Superior temporal gyrus (tissue), 1 donor: ENCODE results near the gene DTNA.

Experiments
- DNase-seq: peaks from one replicate; pipeline ENCODE4 v3.0.0-alpha.2; 2016; ENCODE audit errors: extremely low spot score

DTNA gene

GRCh38 chr18:34857320-34857719 lies 147.2 kb downstream of the DTNA start:
- no peak for DNase-seq

GRCh38 chr18:34858188-34858587 lies 148.1 kb downstream of the DTNA start:
- DNase-seq, result no peak

- DNase-seq, result no peak
Observed at GRCh38 chr18:34859496-34859895, 149.4 kb downstream of the DTNA start.

- DNase-seq, result no peak
Observed at GRCh38 chr18:34862561-34862960, 152.5 kb downstream of the DTNA start.

- no peak for DNase-seq
Observed at GRCh38 chr18:34863702-34864101, 153.6 kb downstream of the DTNA start.

GRCh38 chr18:34864836-34865497 lies 154.9 kb downstream of the DTNA start:
- no peak for DNase-seq

- DNase-seq, result no peak
Observed at GRCh38 chr18:34866310-34866709, 156.2 kb downstream of the DTNA start.

- DNase-seq, result no peak
Observed at GRCh38 chr18:34866739-34867138, 156.6 kb downstream of the DTNA start.

GRCh38 chr18:34867520-34867919 lies 157.4 kb downstream of the DTNA start:
- no peak for DNase-seq

GRCh38 chr18:34870555-34871310 lies 160.6 kb downstream of the DTNA start:
- no peak for DNase-seq

GRCh38 chr18:34871435-34871834 lies 161.3 kb downstream of the DTNA start:
- DNase-seq, result no peak

- no peak for DNase-seq
Observed at GRCh38 chr18:34872066-34872465, 162.0 kb downstream of the DTNA start.

GRCh38 chr18:34873986-34874580 lies 164.0 kb downstream of the DTNA start:
- DNase-seq, result no peak

- no peak for DNase-seq
Observed at GRCh38 chr18:34875150-34875549, 165.1 kb downstream of the DTNA start.

- no peak for DNase-seq
Observed at GRCh38 chr18:34880403-34880802, 170.3 kb downstream of the DTNA start.

GRCh38 chr18:34880882-34881834 lies 171.1 kb downstream of the DTNA start:
- peak; percentile 77 for DNase-seq

GRCh38 chr18:34884436-34884835 lies 174.3 kb downstream of the DTNA start:
- DNase-seq, result no peak

- DNase-seq, result no peak
Observed at GRCh38 chr18:34886177-34886576, 176.1 kb downstream of the DTNA start.

GRCh38 chr18:34887881-34888580 lies 177.9 kb downstream of the DTNA start:
- DNase-seq, result no peak

- no peak for DNase-seq
Observed at GRCh38 chr18:34890486-34891085, 180.5 kb downstream of the DTNA start.

GRCh38 chr18:34892379-34892778 lies 182.3 kb downstream of the DTNA start:
- DNase-seq, result no peak
